OCI-M2 (cell line): ENCODE results near the gene DNAJC4.

Experiments used
- DNase-seq: peaks from one replicate; lab custom pipeline; 2025; ENCODE audit not compliant: unreplicated experiment; lab: John Stamatoyannopoulos, UW

DNAJC4 gene

GRCh38 chr11:64208086-64208795, 22.1 kb upstream of the DNAJC4 start:
- no peak for DNase-seq

GRCh38 chr11:64208796-64209562, 21.4 kb upstream of the DNAJC4 start:
- DNase-seq = no peak

DNA sequence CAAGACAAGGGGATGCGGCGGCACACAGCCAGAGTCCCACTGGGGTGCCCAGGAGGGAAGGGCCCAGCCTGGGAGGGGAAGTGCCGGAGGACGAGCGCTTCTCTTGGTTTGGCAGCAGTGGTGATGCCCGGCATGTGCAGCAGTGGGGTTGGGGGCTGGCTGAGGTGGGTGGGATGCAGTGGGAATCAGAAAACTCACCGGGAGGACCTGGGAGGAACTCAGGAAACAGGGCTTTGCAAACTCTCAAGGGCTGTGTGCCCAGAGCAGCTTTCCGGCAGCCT, 20.8 kb upstream of the DNAJC4 start:
- no peak for DNase-seq

DNA sequence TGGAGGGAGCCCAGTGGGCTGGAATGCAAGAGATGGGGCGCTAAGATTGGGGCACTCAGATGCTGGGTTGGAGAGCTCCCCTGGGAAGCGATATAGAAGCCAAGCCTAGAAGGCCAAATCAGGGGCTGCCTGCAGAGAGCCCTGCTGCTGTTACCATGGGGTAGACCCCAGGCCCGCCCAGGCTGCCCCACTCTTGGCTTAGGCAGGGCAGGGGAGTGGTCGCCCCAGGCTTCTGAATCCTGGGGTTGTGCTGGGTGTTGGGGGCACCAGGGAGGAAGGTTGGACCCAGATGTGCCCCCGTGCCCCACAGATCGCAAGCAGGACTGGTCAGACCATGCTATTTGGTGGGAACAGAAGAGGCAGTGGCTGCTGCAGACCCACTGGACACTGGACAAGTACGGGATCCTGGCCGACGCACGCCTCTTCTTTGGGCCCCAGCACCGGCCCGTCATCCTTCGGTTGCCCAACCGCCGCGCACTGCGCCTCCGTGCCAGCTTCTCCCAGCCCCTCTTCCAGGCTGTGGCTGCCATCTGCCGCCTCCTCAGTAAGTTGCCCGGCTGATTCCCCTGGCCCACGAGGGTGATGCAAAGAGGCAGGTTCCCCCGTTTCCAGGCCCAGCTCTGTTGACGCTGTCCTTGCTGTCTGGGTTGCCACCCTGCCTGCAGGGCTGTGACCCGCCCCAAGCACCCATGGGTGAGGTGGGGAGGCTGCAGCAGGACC, 19.9 kb upstream of the DNAJC4 start:
- DNase-seq = no peak

DNA sequence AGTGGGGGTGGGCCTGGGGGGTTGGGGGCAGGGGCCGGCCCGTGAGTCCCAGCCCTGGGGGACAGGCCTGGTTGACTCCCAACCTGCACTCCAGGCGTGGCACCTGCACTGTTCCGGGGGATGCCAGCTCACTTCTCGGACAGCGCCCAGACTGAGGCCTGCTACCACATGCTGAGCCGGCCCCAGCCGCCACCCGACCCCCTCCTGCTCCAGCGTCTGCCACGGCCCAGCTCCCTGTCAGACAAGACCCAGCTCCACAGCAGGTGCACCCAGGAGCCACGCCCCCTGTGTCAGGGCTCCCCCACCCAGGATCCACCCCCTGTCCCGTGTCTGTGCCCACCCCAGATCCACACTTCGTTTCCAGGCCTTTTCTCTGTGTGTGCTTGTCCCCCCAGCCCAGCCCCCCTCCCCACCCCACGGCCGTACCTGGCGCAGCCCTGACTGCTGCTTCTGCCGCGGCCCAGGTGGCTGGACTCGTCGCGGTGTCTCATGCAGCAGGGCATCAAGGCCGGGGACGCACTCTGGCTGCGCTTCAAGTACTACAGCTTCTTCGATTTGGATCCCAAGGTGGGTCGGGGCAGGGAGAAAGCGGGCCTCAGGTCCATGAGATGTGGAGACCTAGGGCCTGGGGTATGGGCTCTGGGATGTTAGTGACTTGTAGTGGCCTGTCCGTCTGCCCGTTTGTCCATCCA, 19.0 kb upstream of the DNAJC4 start:
- DNase-seq = no peak

GRCh38 chr11:64216879-64217278, 13.5 kb upstream of the DNAJC4 start:
- no peak for DNase-seq

DNA sequence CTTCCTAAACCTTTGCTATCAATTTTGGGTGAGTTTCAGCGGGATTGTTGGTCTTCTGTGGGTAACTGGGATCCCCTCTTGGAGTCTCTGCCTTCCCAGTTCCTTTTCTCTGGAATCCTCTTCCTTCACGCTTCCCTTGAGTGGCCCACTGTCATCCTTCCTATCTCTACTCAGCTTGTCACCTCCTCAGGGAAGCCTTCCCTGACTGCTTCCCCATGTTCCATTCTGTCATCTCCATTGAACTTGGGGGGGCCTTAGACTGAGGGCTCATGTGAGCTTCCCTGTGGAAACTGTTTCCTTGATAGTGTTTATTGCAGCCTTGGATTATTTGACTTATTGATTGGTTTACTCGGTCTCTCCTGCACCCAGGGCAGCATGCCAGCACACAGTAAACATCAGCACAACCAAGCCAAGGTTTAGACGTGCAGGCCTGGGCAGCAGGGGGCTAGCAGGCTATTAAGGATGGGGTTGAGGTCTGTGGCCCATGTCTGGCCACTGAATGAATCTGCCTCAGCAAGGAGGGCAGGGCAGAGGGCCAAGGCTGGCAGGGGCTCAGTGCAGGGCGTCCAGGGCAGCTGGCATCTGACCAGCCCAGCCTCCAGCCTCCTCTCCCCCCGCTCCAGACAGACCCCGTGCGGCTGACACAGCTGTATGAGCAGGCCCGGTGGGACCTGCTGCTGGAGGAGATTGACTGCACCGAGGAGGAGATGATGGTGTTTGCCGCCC, 11.6 kb upstream of the DNAJC4 start:
- no peak for DNase-seq

GRCh38 chr11:64219354-64219684, 11.0 kb upstream of the DNAJC4 start:
- DNase-seq = no peak

GRCh38 chr11:64219755-64220154, 10.6 kb upstream of the DNAJC4 start:
- DNase-seq = no peak

DNA sequence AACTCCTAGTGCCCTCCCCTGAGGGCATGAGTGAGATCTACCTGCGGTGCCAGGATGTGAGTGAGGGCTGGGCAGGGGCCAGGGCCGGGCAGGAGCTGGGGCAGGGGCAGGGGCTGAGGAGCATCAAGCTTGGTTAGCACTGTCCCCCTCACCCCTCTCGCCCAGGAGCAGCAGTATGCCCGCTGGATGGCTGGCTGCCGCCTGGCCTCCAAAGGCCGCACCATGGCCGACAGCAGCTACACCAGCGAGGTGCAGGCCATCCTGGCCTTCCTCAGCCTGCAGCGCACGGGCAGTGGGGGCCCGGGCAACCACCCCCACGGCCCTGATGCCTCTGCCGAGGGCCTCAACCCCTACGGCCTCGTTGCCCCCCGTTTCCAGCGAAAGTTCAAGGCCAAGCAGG, 10.1 kb upstream of the DNAJC4 start:
- no peak for DNase-seq

DNA sequence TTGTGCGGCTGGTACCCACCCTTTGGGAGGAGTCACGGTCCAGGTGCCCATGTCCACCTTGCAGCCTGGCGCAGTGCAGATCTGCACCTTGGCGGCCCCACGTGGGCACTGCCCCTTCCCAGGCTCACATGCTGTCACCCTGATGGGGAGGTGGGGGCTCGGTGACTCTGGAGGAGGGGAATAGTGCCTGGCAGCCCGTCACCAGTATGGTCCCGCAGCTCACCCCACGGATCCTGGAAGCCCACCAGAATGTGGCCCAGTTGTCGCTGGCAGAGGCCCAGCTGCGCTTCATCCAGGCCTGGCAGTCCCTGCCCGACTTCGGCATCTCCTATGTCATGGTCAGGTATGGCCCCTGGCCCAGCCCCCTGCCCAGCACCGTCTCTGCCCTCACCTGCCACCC, 9.6 kb upstream of the DNAJC4 start:
- no peak for DNase-seq

DNA sequence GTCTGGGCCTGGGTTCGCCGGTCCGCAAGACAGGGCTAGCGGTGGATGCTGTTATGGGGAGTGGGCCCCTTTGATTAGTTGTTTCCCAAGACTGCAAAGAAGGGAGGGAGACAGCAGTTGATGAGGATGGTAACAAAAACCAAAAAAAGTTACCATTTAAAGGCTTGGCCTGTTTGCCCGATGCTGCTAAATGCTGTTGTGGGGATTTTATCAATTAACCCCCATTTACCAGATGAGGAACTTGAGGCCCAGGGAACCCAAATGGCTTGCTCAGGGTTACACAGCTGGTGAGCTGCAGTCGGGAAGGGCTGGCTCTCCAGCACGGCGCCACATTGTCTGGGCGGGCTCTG, 7.7 kb upstream of the DNAJC4 start:
- no peak for DNase-seq

GRCh38 chr11:64223001-64223651, 7.2 kb upstream of the DNAJC4 start:
- no peak for DNase-seq

GRCh38 chr11:64224151-64224890, 6.0 kb upstream of the DNAJC4 start:
- no peak for DNase-seq

GRCh38 chr11:64224891-64225607, 5.3 kb upstream of the DNAJC4 start:
- DNase-seq = no peak

- DNase-seq = no peak
Measured at GRCh38 chr11:64225608-64226506, 4.5 kb upstream of the DNAJC4 start, which contains the start of the genes NUDT22 and TRPT1. Gene NUDT22 (plus strand): TSS chr11:64226274. CDS start chr11:64226653, 379 bp downstream. Gene TRPT1 (minus strand): TSS chr11:64226186. CDS start chr11:64225860, 326 bp downstream.

DNA sequence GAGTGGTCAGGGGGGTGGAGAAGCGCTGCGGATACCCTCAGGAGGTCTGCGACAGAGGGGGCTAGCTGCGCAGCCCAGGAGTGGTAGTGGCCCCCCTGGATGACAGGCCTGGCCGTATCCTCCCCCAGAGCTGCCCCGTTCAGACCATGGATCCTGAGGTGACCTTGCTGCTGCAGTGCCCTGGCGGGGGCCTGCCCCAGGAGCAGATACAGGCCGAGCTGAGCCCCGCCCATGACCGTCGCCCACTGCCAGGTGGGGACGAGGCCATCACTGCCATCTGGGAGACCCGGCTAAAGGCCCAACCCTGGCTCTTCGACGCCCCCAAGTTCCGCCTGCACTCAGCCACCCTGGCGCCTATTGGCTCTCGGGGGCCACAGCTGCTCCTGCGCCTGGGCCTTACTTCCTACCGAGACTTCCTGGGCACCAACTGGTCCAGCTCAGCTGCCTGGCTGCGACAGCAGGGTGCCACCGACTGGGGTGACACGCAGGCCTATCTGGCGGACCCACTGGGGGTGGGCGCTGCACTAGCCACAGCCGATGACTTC, 3.8 kb upstream of the DNAJC4 start:
- DNase-seq = no peak

DNA sequence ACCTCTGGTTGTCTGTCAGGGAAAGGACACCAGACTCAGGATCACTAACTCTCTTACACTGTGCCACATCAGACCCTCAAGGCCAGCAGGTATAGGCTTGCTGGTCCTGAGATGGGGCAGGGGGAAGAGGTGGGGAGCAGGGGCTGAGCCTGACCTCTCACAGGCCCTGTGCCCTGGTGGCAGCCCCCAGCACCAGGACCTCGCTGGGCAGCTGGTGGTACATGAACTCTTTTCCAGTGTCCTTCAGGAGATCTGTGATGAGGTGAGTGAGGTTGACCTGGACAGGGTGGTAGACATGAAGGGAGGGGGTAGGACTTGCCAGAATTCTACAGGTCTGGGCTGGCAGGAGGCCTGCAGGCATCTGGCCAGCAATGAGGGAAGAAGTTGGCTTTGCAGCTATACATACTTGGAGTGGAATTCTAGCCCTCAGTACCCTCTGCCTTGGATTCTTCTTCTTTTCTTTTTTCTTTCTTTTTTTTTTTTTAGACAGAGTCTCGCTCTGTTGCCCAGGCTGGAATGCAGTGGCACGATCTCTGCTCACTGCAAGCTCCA, 2.9 kb upstream of the DNAJC4 start:
- no peak for DNase-seq
